GM18870 (cell line): Measurements from ENCODE around the gene TMEM60.

ENCODE experiments used
- ATAC-seq: cut with Tn5 transposase; IDR thresholded peaks from one replicate; pipeline ENCODE4 v1.9.1; 2021; ENCODE audit warnings: moderate library complexity; ENCODE audit not compliant: unreplicated experiment

TMEM60 gene

DNA sequence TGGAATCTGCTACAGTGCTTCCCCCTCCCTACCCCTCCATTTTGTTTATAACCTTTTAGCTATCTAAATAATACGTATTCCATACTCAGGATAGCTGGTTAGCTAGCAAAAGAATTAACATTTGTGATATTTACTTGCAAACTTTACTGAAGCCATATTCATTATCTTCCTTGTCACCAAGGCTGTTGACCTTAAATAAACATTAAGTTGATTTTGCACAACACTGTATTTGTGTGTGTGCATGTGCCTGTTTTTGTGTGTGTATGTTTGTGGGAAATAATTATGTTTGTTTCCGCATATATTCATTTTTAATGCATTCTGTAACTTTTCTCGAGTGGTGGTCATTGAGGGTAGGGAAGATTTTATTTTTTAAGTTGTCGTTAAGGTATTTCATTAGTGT is 15.9 kb downstream of the TMEM60 start:
- ATAC-seq: no peak

DNA sequence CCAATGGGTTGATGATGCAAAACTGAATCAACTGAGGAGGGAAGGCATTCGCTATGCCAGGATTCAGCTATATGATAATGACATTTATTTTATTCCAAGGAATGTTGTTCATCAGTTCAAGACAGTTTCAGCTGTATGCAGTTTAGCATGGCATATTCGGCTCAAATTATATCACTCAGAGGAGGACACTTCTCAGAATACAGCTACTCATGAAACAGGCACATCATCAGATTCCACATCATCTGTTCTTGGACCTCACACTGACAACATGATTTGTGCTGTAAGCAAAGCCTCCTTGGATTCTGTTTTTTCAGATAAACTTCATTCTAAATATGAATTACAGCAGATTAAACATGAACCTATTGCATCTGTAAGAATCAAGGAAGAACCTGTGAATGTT is 19.7 kb downstream of the TMEM60 start:
- ATAC-seq: no peak

DNA sequence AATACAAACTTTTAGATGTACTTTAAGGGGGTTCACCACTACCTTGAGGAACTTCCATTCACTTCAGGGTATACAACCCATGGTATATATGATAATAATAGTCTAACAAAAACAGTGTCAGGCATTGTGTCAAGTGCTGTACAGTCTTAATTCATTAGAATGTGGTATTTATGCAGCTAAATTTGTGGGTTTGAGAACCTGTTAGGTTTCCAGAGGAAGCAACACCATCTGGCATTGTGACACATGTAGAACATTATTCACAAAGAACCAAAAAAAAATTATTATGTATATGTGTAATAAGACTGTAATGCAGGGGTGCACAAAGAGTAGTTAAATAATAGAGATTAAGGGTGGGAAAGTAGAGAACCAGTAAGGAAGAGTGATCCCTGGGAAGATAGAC is 26.3 kb downstream of the TMEM60 start:
- no peak for ATAC-seq

DNA sequence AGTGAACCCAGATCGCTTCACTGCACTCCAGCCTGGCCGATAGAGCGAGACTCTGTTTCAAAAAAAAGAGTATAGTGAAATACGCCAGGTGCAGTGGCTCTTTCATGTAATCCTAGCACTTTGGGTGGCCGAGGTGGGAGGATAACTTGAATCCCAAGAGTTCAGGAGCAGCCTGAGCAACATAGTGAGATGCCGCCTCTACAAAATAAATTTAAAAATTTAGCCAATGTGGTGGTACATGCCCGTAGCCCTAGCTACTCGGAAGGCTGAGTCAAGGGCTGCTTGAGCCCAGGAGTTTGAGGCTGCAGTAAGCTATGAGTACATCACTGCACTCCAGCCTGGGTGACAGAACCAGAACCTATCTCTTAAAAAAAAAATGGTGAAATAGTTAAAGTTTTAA is 27.9 kb downstream of the TMEM60 start:
- no peak for ATAC-seq

DNA sequence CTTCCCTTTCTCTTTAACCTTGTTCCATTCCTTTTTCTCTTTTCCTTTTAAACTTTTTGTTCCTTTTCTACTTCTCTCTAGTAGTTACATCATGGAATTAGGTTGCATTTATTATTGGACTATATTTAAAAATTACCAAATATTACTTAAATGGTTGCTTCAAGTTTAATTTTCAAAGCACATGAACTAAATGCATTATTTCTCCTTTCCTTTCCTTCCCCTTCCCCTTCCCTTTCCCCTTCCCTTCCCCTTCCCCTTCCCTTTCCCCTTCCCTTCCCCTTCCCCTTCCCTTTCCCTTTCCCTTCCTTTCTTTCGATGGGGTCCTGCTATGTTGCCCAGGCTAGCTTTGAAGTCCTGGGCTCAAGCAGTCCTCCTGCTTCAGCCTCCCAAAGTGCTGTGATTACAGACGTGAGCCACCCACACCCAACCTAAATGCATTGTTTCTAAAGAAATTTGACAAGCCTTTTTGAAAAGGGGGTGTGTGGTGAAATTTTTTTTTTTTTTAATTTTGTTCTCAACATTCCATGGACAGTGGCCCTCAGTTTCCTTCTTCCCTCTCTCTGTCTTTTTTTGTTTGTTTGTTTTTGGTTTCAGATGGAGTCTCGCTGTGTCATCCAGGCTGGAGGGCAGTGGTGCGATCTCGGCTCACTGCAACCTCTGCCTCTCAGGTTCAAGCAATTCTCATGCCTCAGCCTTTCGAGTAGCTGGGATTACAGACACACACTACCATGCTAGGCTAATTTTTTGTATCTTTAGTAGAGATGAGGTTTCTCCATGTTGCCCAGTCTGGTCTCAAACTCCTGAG is 31.2 kb downstream of the TMEM60 start:
- ATAC-seq: no peak

DNA sequence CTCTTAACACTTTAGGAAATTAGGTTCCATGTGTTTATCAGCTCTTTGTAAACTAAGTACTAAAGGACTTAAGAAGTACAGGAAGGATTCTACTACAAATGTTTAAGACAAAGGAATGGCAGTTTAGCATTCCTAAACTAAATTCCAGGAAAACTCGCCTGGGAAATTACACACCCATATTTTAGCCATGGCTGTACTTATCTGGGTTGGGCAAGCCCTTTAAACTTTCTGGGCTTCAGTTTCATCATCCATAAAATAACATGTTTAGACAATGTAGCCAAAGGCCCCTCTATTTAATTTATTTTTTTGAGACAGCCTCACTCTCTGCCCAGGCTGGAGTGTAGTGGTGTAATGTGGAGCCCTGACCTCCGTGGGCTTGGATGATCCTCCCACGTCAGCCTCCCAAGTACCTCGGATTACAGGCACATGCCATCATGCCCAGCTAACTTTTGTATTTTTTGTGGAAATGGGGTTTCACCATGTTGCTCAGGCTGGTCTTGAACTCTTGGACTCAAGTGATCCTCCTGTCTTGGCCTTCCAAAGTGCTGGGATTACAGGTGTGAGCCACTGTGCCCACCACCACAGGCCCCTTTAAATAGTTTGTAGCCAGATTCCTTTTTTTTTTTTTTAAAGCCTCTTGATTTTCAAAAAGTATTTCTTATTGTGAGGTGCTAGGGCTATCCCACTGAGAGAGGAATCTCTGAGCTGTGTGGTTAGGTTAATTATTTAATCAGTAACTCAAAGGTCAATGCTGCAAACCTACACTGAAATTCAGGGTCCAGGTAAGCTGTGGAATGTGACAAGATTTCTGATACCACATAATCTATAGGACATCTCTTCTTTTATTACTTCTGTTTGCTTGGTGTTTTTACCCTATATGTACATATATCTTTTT is 32.1 kb downstream of the TMEM60 start:
- ATAC-seq: no peak

DNA sequence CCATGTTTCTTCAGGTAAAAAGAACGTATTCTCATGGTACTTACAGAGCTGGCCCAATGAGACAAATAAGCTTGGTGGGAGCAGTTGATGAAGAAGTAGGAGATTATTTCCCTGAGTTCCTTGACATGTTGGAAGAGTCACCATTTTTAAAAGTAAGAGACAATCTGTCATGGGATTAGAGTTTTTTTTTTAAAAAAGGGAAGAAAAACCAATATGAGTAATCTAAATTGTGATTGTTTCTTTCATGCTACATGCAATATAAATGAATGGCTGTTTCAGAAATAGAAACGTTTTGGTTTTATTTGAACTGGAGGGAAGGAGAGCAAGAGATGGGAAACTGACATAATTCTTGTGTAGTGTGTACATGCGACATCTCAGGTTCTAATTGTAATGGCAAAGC is 32.8 kb downstream of the TMEM60 start:
- no peak for ATAC-seq

DNA sequence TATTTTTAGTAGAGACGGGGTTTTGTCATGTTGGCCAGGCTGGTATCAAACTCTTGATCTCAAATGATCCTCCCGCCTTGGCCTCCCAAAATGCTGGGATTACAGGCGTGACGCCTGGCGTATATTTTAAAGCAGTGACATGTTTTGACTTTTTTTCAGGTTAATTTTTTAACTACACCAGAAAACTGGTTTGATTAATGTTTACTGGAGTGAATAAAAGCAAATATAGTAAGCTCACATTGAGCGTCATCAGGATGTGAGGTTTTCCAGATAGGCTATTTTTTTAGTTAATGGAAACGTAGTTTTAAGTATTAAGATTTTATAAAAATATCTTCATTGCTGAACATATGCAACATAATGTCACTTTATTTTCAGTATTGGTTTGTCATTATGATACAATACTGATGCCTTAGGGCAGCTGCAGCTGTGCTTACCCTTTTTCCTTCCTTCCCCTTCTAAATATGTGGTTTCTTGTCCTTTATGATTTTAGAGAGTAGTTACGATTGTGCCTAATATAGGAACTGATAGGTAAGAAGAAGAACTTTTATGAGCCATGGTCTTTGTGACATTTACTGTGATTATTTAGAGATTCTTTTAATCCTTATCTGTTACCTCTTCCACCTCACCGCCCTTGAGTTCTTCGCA is 37.3 kb downstream of the TMEM60 start:
- no peak for ATAC-seq

DNA sequence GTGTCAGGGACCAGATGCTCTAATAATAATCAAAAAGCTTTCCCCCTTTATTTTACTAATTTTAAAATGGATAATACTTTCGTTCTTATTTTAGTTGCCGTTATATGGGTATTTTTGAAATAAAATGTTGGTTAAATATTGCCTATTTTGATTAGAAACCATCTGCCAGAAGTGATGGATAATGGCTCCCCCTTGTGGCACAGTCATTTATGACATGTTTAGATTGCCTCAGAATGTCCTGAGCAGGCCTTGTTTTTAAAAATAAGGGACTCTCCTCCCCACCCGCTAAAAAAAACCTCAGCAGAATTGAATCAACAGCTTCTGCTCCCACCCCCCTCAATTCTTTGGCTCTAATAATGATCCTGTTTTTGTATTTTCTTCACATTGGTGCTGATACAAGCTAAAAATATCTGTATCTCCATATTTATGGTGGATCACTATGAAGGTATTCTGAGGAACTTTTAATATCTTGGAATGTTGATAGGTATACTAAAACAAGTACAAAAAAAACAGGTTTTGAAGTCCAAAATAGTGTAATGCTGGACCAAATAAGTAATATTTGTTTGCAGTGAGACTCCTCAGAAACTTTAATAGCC is 38.8 kb downstream of the TMEM60 start:
- ATAC-seq: peak; percentile 32

DNA sequence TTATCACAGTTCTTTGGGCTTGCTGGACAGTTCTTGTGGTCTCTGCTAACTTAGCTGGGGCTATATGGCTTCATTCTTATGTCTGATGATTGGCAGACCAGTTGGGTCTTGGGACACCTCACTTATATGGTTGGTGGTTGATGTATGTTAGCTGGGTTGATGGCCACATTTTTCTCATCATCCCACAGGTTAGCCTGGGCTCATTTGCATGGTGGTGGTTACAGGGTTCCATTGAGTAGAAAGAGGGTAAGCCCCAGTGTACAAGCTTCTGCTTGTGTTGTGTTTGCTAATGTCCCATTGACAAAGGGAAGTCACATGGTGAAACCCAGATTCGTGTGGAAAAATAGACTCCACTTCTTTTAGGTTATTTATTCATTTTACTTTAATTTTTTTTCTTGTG is 40.6 kb downstream of the TMEM60 start:
- peak; percentile 81 for ATAC-seq

DNA sequence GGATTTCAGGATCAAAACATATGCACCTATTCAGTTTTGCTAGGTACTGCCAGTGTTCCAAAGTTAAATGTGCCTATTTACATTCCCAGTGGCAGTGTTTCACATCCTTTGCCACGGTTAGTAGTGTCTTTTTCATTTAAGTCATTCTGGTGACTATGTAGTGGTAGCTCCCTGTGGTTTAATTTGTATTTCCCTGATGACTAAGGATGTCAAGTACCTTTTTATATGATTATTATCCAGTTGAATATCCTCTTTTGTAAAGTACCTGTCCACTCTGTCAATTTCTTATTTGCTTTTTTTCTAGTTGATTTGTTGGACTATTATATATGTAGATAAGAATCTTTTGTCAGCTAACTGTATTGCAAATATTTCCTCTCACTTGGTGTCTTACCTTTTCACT is 45.1 kb downstream of the TMEM60 start:
- no peak for ATAC-seq

DNA sequence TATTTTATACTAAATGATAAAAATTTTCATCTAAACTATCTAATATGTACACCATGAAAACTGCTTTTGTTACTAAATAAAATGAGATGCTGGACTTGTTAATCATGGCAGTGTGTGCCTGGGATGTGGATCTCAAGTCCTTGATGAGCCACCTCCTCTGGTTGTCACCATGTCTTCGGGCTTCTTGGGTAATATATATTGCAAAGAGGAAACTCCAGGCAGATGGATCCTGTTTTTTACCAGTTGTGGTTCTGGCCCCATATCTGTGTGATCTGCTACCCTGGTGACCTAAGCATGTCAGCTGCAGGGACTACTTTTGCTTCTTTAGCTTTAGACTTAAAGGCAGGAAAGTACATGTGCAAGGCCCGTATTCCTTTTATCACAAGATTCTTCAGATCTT is 46.2 kb downstream of the TMEM60 start:
- ATAC-seq: no peak

DNA sequence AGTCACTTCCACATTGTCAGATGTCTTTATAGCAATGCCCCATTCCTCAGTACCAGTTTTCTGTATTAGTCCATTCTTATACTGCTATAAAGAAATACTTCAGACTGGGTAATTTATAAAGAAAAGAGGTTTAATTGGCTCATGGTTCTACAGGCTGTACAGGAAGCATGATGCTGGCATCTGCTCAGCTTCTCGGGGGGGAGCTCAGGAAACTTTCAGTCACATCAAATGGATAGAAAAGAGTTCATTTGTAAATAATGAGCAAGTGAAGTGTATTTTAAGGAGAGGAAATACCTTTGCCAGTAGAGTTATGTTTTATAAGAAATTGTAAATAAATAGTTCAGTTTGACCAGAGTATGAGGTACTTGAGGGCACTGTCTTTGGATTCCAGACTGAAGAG is 50.5 kb downstream of the TMEM60 start:
- ATAC-seq: no peak

DNA sequence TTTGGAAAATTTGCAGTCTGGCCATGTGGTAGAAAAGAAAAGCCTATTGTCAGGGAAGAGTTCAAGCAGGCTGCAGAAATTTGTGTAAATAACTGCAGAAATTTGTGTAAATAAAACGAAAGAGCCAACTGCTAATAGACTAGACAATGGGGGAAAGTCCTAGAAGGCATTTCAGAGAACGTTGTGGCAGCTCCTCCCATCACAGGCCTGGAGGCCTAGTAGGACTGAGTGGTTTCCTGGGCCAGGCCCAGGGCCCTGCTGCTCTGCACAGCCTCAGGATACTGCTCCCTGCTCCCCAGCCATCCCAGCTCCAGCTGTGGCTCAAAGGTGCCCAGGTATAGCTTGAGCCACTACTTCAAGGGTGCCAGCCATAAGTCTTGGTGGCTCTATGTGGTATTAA is 51.1 kb downstream of the TMEM60 start:
- no peak for ATAC-seq

DNA sequence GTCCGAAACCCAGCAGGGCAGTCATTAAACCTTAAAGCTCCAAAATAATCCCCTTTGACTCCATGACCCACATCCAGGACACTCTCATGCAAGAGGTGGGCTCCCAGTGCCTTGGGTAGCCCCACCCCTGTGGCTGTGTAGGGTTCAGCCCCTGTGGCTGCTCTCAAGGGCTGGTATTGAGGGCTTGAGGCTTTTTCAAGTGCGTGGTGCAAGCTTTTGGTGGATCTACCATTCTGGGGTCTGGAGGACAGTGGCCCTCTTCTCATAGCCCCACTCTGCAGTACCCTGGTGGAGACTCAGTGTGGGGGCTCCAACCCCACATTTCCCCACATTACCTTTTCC is 51.4 kb downstream of the TMEM60 start:
- no peak for ATAC-seq

DNA sequence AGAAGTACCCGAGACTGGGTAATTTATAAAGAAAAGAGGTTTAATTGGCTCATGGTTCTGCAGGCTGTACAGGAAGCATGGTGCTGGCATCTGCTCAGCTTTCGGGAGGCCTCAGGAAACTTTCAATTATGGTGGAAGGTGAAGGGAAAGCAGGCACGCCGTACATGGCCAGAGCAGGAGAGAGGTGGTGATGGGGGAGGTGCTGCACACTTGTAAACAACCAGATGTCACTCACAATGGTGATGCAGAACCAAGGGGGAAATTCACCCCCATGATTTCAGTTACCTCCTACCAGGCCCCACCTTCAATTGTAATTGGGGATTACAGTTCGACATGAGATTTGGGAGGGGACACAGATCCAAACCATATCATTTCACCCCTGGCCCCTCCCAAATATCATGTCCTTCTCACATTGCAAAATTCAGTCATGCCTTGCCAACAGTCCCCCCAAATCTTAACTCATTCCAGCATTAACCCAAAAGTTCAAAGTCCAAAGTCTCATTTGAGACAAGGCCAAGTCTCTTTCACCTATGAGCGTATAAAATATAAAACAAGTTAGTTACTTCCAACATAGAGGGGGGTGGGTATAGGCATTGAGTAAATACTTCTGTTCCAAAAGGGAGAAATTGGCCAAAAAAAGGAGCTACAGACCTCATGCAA is 51.9 kb downstream of the TMEM60 start:
- no peak for ATAC-seq

DNA sequence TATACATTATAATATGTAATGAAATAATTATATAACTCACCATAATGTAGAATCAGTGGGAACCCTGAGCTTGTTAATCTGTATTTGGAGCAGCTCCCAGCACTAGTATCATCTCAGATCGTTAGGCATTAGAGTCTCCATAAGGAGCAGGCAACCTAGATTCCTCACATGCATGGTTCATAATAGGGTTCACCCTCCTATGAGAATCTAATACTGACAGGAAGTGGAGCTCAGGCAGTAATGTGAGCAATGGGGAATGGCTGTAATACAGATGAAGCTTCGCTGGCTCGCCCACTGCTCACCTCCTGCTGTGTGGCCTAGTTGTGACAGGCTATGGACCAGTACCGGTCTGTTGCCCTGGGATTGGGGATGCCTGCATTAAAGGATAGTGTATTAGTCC is 52.5 kb downstream of the TMEM60 start:
- ATAC-seq: no peak
